HEK293 (cell line): ENCODE data around the gene MCU.

Experiments
- CTCF ChIA-PET: fragments of 350-600 bp; formaldehyde crosslinking; extraction: SDS; loops from one replicate; lab custom pipeline; 2021; ENCODE audit warnings: antibody characterized with exemption; lab: Yijun Ruan, JAX
- POLR2A ChIA-PET: fragments of 300-600 bp; formaldehyde crosslinking; extraction: SDS; loops from one replicate; lab custom pipeline; 2020; ENCODE audit warnings: antibody characterized with exemption, inconsistent platforms; lab: Yijun Ruan, JAX
- H3K27ac ChIP-seq: fragments of 200-500 bp; sonication (Bioruptor generic); 2 replicates; pipeline ENCODE4 v1.5.1; 2014; ENCODE audit warnings: low read depth, low read length, control low read depth, inconsistent platforms; ENCODE audit errors: extremely low read depth
- H3K36me3 ChIP-seq, 2 experiments: fragments of 200-500 bp in 1 of 2; sonication (Bioruptor generic) in 1 of 2; 1 replicate in 1 of 2; 2 replicates in 1 of 2; pipeline ENCODE4 v1.5.1; 2014 to 2017; ENCODE audit warnings: inconsistent platforms in 2 of 2, low read length in 2 of 2; ENCODE audit not compliant: control insufficient read depth in 2 of 2, insufficient read depth in 1 of 2
- H3K4me1 ChIP-seq: fragments of 200-500 bp; sonication (Bioruptor generic); 2 replicates; pipeline ENCODE4 v1.5.1; 2014; ENCODE audit warnings: mild to moderate bottlenecking, low read length, inconsistent platforms; ENCODE audit not compliant: control insufficient read depth, insufficient read depth
- H3K4me3 ChIP-seq: 2 replicates; pipeline ENCODE4 v1.5.1; 2011; ENCODE audit warnings: low read depth, mild to moderate bottlenecking, control low read depth, low read length, moderate library complexity
- H3K9me3 ChIP-seq: fragments of 200-500 bp; sonication (Bioruptor generic); 2 replicates; pipeline ENCODE4 v1.5.1; 2014; ENCODE audit warnings: low read depth, low read length, inconsistent platforms; ENCODE audit not compliant: control insufficient read depth, insufficient read depth
- AEBP2 ChIP-seq: fragments of 450-650 bp; formaldehyde crosslinking; IDR thresholded peaks from 2 replicates; pipeline ENCODE4 v1.5.1; 2016; ENCODE audit warnings: missing biosample characterization, missing genetic modification characterization, borderline replicate concordance
- GLIS2 ChIP-seq: fragments of 450-650 bp; formaldehyde crosslinking; IDR thresholded peaks from 2 replicates; pipeline ENCODE4 v1.5.1; 2016; ENCODE audit warnings: missing biosample characterization, missing genetic modification characterization
- MEIS1 ChIP-seq: sonication (generic); formaldehyde crosslinking; IDR thresholded peaks from 2 replicates; pipeline ENCODE4 v1.8.1; 2022; ENCODE audit warnings: missing genetic modification reagents, mild to moderate bottlenecking, borderline replicate concordance
- PBX3 ChIP-seq: sonication (generic); formaldehyde crosslinking; IDR thresholded peaks from 2 replicates; pipeline ENCODE4 v1.8.1; 2022; ENCODE audit warnings: mild to moderate bottlenecking, moderate library complexity, missing genetic modification reagents
- PRDM1 ChIP-seq: fragments of 450-650 bp; formaldehyde crosslinking; IDR thresholded peaks from 2 replicates; pipeline ENCODE4; 2016; ENCODE audit warnings: missing biosample characterization, missing genetic modification characterization
- PRDM6 ChIP-seq: fragments of 450-650 bp; formaldehyde crosslinking; IDR thresholded peaks from 2 replicates; pipeline ENCODE4 v1.5.1; 2017; ENCODE audit warnings: missing biosample characterization, missing genetic modification characterization
- SP7 ChIP-seq: fragments of 450-650 bp; formaldehyde crosslinking; IDR thresholded peaks from 2 replicates; pipeline ENCODE4 v1.5.1; 2016; ENCODE audit warnings: missing biosample characterization, missing genetic modification characterization
- TSHZ1 ChIP-seq: fragments of 450-650 bp; formaldehyde crosslinking; IDR thresholded peaks from 2 replicates; pipeline ENCODE4 v1.5.1; 2016; ENCODE audit warnings: missing biosample characterization, missing genetic modification characterization, borderline replicate concordance
- WT1 ChIP-seq: fragments of 450-650 bp; formaldehyde crosslinking; IDR thresholded peaks from 2 replicates; pipeline ENCODE4 v1.5.1; 2016; ENCODE audit warnings: missing biosample characterization, missing genetic modification characterization
- ZBTB26 ChIP-seq: fragments of 450-650 bp; formaldehyde crosslinking; optimal IDR thresholded peaks from 2 replicates; pipeline ENCODE3; 2016; ENCODE audit warnings: missing biosample characterization, mild to moderate bottlenecking, missing genetic modification characterization
- ZFHX2 ChIP-seq: fragments of 450-650 bp; formaldehyde crosslinking; conservative IDR thresholded peaks from 2 replicates; pipeline ENCODE4 v1.5.1; 2016; ENCODE audit warnings: missing biosample characterization, missing genetic modification characterization
- ZNF132 ChIP-seq: fragments of 450-650 bp; formaldehyde crosslinking; IDR thresholded peaks from 2 replicates; pipeline ENCODE4 v1.5.1; 2017; ENCODE audit warnings: missing biosample characterization, missing genetic modification characterization, borderline replicate concordance
- ZNF18 ChIP-seq: fragments of 450-650 bp; formaldehyde crosslinking; IDR thresholded peaks from 2 replicates; pipeline ENCODE4 v1.5.1; 2016; ENCODE audit warnings: missing biosample characterization, missing genetic modification characterization
- ZNF350 ChIP-seq: fragments of 450-650 bp; formaldehyde crosslinking; IDR thresholded peaks from 2 replicates; pipeline ENCODE4 v1.5.0; 2017; ENCODE audit warnings: missing biosample characterization, mild to moderate bottlenecking, missing genetic modification characterization
- ZNF433 ChIP-seq: fragments of 450-650 bp; formaldehyde crosslinking; IDR thresholded peaks from 2 replicates; pipeline ENCODE4 v1.5.1; 2016; ENCODE audit warnings: missing biosample characterization, missing genetic modification characterization, low read depth
- ZNF529 ChIP-seq: fragments of 450-650 bp; formaldehyde crosslinking; IDR thresholded peaks from 2 replicates; pipeline ENCODE4 v1.5.1; 2017; ENCODE audit warnings: missing genetic modification characterization, missing biosample characterization; ENCODE audit not compliant: insufficient replicate concordance
- ZNF558 ChIP-seq: fragments of 450-650 bp; formaldehyde crosslinking; IDR thresholded peaks from 2 replicates; pipeline ENCODE4 v1.5.1; 2016; ENCODE audit warnings: missing biosample characterization, missing genetic modification characterization
- ZSCAN16 ChIP-seq: fragments of 450-650 bp; formaldehyde crosslinking; IDR thresholded peaks from 2 replicates; pipeline ENCODE4 v1.5.1; 2016; ENCODE audit warnings: missing biosample characterization, missing genetic modification characterization

MCU gene

GRCh38 chr10:72744566-72744965, 52.6 kb downstream of the MCU start:
- Histone ChIP-seq H3K27ac (no peak overlapping the region), H3K4me3 (no peak overlapping the region), H3K9me3 (no peaks in the 10 kb centered on the region), H3K4me1 (peaks cover 6% of the 10 kb centered on the region), H3K36me3 (no peaks in the 10 kb centered on the region; a peak in 1 of 3 replicates)
- POLR2A ChIA-PET = no interaction called here
- TF ChIP-seq MEIS1 (CRISPR knock-in tag) = no peak
- no peak for TF ChIP-seq ZNF529 (tag by site-specific recombination)
- TF ChIP-seq GLIS2 (tag by site-specific recombination) = no peak
- TF ChIP-seq PBX3 = no peak
- no peak for TF ChIP-seq ZNF558 (tag by site-specific recombination)
- TF ChIP-seq TSHZ1 (tag by site-specific recombination) = no peak
- no peak for TF ChIP-seq ZNF433
- 0 out of 2 replicates have a peak, but pooled peaks have one; percentile 8 for TF ChIP-seq PRDM6 (tag by site-specific recombination)
- TF ChIP-seq ZFHX2 (tag by site-specific recombination) = no peak
- CTCF ChIA-PET = interaction anchor here (0.6 to 1.0 kb wide), 3 partner anchors 88 to 414 kb away, joined by 3 read pairs; no protein-coding TSS in a partner anchor

GRCh38 chr10:72746426-72747363, 54.8 kb downstream of the MCU start:
- no peaks in the 10 kb centered on the region for H3K9me3 ChIP-seq
- no peak overlapping the region for H3K27ac ChIP-seq
- no peaks in the 10 kb centered on the region; a peak in 1 of 3 replicates for H3K36me3 ChIP-seq
- H3K4me1 ChIP-seq = peaks cover 3% of the 10 kb centered on the region; the same call in 1 of the 2 replicates
- ChIA-PET CTCF (no interaction called here), POLR2A (no interaction called here)
- H3K4me3 ChIP-seq = no peak overlapping the region
- TF ChIP-seq ZNF18 (tag by site-specific recombination) (no peak), PBX3 (no peak), AEBP2 (tag by site-specific recombination) (no peak), ZBTB26 (tag by site-specific recombination) (no peak), ZNF350 (tag by site-specific recombination) (no peak), WT1 (tag by site-specific recombination) (peak; percentile 56), SP7 (tag by site-specific recombination) (peak; percentile 21; the same call in 1 of the 2 replicates), PRDM1 (tag by site-specific recombination) (no peak), ZSCAN16 (tag by site-specific recombination) (no peak), ZNF132 (tag by site-specific recombination) (no peak)
